Skeletal muscle tissue (tissue), 4 donors: ENCODE results near the gene PITPNB. TPM values are rescaled to one million over a fixed set of nuclear protein-coding genes. Genes with fewer than 3 reads are reported as not detected.
A peak's percentile ranks its signal among the peaks of the same experiment; 100 is the strongest.

Experiments used
- H3K27ac ChIP-seq: one replicate; pipeline ENCODE4 v1.7.0; 2013; ENCODE audit warnings: mild to moderate bottlenecking, low read depth, low read length, inconsistent platforms
- H3K27me3 ChIP-seq, 3 donors: one replicate each; pipeline ENCODE4 v1.7.0; 2013; ENCODE audit warnings: low read length in 3 of 3; ENCODE audit not compliant: control insufficient read depth in 3 of 3, insufficient read depth in 3 of 3
- H3K36me3 ChIP-seq, 3 donors: one replicate each; pipeline ENCODE4 v1.7.0; 2013; ENCODE audit warnings: low read length in 3 of 3; ENCODE audit not compliant: control insufficient read depth in 3 of 3, insufficient read depth in 3 of 3
- H3K4me1 ChIP-seq, 3 donors: one replicate each; pipeline ENCODE4 v1.7.0; 2013; ENCODE audit warnings: low read length in 3 of 3, mild to moderate bottlenecking in 3 of 3; ENCODE audit not compliant: control insufficient read depth in 3 of 3, insufficient read depth in 3 of 3
- H3K4me3 ChIP-seq, 3 donors: one replicate each; pipeline ENCODE4 v1.7.0; 2013; ENCODE audit warnings: low read length in 3 of 3
- H3K9ac ChIP-seq, 3 donors: one replicate each; pipeline ENCODE4 v1.7.0; 2013; ENCODE audit warnings: low read length in 3 of 3, mild to moderate bottlenecking in 3 of 3, moderate library complexity in 2 of 3, low read depth in 1 of 3
- H3K9me3 ChIP-seq, 3 donors: one replicate each; pipeline ENCODE4 v1.7.0; 2013; ENCODE audit warnings: low read length in 3 of 3; ENCODE audit not compliant: control insufficient read depth in 3 of 3
- total RNA-seq: library from RNA; depleted of rRNA; stranded (reverse); fragments of >200 nt; gene quantifications from one replicate; pipeline ENCODE4 v1.2.3, GENCODE V29; 2014
- donor health status: Osteomylitis.

Gene PITPNB
- total RNA-seq, 1 donor from 2014 or later, result 36.5 TPM

GRCh38 chr22:27840436-27840835 lies 78.6 kb downstream of the PITPNB start:
- Histone ChIP-seq H3K27me3 (no peaks in the 10 kb centered on the region), H3K36me3 (peaks cover 0 to 3% (median 3%) of the 10 kb centered on the region in 3 donors), H3K4me3 (no peak overlapping the region), H3K9ac (no peak overlapping the region), H3K4me1 (peaks cover 0 to 7% (median 0%) of the 10 kb centered on the region in 3 donors), H3K27ac (no peak overlapping the region), H3K9me3 (peaks cover 0 to 2% (median 0%) of the 10 kb centered on the region in 3 donors)

- H3K4me1 ChIP-seq, result peaks cover 0 to 7% (median 0%) of the 10 kb centered on the region in 3 donors
- H3K36me3 ChIP-seq, result peaks cover 0 to 3% (median 0%) of the 10 kb centered on the region in 3 donors
- H3K9ac ChIP-seq, result peak overlapping the region in 1 of 3 donors; percentile 38
- H3K27ac ChIP-seq, result no peak overlapping the region
- no peak overlapping the region for H3K4me3 ChIP-seq
- no peaks in the 10 kb centered on the region for H3K27me3 ChIP-seq
- H3K9me3 ChIP-seq, result peaks cover 0 to 2% (median 0%) of the 10 kb centered on the region in 3 donors
These were observed 79.9 kb downstream of the PITPNB start for GRCh38 chr22:27839057-27839660.

GRCh38 chr22:27836181-27836580 lies 82.9 kb downstream of the PITPNB start:
- Histone ChIP-seq H3K9ac (no peak overlapping the region), H3K9me3 (peaks cover 0 to 2% (median 0%) of the 10 kb centered on the region in 3 donors), H3K36me3 (peaks cover 0 to 2% (median 0%) of the 10 kb centered on the region in 3 donors), H3K4me1 (no peaks in the 10 kb centered on the region), H3K27ac (no peak overlapping the region), H3K27me3 (no peaks in the 10 kb centered on the region), H3K4me3 (no peak overlapping the region)

GRCh38 chr22:27835446-27835845 lies 83.6 kb downstream of the PITPNB start:
- no peaks in the 10 kb centered on the region for H3K4me1 ChIP-seq
- H3K27me3 ChIP-seq, result no peaks in the 10 kb centered on the region
- no peak overlapping the region for H3K9ac ChIP-seq
- no peak overlapping the region for H3K27ac ChIP-seq
- peaks cover 0 to 2% (median 0%) of the 10 kb centered on the region in 3 donors for H3K9me3 ChIP-seq
- H3K36me3 ChIP-seq, result no peaks in the 10 kb centered on the region
- no peak overlapping the region for H3K4me3 ChIP-seq

DNA sequence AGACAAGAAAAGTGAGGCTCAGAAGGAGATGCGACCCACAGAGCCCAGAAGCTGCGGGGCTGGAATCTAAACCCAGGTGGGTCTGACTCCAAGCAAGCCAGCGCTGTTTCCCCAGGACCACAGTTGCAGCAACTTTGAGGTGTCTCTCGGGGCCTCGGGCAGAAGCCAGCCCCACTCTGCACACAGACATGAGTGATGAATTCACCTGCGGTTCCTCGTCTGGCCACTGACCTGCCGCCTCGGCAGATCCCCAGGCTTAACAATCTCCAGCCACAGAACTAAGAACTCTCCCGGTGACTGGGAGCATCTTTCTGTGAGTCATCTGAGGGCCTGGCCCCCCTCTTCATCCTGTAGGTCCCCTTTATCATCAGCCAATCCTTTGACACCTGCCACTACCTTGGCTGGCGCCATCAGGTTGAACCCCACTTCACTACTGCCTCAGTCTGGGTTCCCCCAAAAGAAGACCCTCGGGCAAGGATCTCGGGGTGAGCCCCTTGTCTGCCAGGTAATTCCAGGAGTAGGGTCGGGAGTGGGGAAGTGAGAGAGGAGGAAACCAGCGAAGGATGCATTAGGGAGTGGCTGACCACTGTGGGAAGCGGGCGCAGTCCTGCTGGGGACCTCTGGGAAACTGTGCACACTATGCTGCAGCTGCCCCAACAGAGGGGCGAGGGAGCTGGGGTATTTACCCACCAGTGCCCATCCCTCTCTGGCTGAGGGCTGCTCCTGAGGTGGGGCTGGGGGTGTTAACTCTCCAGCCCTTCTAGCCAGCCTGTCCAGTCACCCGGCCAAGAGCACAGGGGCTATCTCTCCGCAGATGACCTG lies 84.5 kb downstream of the PITPNB start:
- Histone ChIP-seq H3K9me3 (peaks cover 0 to 2% (median 0%) of the 10 kb centered on the region in 3 donors), H3K4me3 (no peak overlapping the region), H3K27ac (no peak overlapping the region), H3K27me3 (no peaks in the 10 kb centered on the region), H3K36me3 (no peaks in the 10 kb centered on the region), H3K4me1 (no peaks in the 10 kb centered on the region), H3K9ac (no peak overlapping the region)

DNA sequence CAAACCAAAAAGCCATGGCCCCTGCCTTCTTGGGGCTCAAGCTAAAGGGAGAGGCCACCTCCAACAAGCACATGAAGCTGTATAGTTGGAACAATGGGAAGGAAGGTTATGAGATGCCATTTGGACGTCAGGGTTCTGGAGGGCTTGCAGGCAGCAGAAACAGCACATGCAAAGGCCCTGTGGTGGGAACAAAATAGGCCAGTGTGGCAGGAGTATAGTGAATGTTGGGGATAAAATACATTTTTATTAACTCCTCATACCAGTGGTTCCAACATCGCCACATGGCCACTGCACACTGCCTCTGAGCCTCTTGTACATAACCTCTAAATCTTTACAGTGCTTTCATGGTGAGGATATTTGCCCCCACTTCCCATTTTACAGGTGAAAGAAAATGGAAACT lies 85.3 kb downstream of the PITPNB start:
- no peak overlapping the region for H3K9ac ChIP-seq
- no peaks in the 10 kb centered on the region for H3K36me3 ChIP-seq

DNA sequence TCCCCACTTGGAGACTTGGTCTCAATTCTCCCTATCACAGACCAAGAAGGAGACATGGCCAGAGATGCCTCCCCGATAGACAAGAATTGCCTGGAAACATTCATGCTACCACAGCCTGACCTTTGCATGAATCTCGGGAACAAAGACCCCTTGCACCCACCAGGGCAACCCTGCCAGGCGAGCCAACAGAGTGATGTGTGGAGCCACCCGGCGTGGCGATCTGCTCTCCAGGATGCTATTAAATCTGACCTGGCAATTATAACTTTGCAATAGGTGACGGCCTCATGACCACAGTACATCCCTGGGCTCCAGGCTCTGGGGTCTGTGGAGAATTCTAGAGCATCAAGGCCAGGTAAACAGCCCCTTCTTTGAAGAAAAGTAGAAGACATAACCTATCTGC lies 86.5 kb downstream of the PITPNB start:
- no peak overlapping the region for H3K9ac ChIP-seq
- H3K4me1 ChIP-seq, result no peaks in the 10 kb centered on the region
- H3K27me3 ChIP-seq, result no peaks in the 10 kb centered on the region

More for the DNA sequence above, 85.3 kb downstream of the PITPNB start:
- Histone ChIP-seq H3K27ac (no peak overlapping the region), H3K27me3 (no peaks in the 10 kb centered on the region), H3K4me1 (no peaks in the 10 kb centered on the region), H3K9me3 (peaks cover 0 to 2% (median 0%) of the 10 kb centered on the region in 3 donors), H3K4me3 (no peak overlapping the region)

GRCh38 chr22:27829620-27830019 lies 89.4 kb downstream of the PITPNB start:
- Histone ChIP-seq H3K27ac (no peak overlapping the region), H3K9ac (no peak overlapping the region), H3K4me1 (no peaks in the 10 kb centered on the region), H3K36me3 (no peaks in the 10 kb centered on the region), H3K9me3 (no peaks in the 10 kb centered on the region), H3K27me3 (no peaks in the 10 kb centered on the region), H3K4me3 (no peak overlapping the region)

More for the DNA sequence above, 86.5 kb downstream of the PITPNB start:
- no peak overlapping the region for H3K27ac ChIP-seq
- peaks cover 0 to under 1% (median 0%) of the 10 kb centered on the region in 3 donors for H3K9me3 ChIP-seq
- H3K4me3 ChIP-seq, result no peak overlapping the region
- H3K36me3 ChIP-seq, result no peaks in the 10 kb centered on the region

DNA sequence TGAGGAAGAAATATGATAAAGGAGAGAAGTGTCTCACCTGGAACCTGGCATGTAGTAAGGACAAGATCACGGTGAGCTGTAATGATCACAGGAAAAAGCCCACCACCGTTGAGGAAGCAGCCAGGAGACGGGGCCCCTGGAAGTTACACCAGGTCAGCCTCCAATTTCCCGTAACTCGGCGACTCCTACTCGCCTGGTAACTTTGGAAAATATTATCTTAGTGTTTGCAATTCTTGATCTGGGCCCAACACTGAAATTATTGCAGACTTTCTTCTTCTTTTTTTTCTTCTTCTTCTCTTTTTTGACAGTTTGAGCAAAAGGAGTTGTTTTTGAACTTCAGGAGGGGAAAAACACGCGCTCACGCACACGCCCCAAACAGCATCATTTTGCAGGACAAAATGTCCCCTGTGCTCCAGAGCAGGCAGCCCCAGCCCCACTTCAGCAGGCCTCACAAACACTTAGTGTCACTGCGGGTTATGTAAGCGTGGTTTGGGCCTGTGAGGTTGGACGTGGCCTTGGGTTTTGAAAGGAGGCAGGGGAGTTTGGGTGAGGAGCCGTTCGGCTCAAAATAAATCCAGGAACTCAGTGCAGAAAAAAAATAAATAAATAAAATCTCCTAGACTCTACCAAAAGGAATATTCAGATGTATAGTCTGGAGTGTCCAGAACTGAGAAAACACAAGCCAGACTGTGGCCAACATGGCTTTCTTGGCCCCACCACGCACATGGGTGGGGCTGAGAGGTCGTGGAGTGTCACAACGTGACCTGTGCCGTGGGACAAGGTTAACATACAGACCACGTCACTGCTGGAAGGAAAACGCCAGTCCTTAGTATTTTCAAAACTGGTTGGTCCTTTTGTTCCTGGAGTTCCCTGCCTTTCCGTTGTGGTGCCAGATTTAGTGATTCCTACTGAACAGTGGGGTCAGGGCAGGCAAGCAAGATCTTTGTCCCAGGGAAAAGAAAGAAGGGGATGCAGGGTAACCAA lies 91.2 kb downstream of the PITPNB start:
- no peak overlapping the region for H3K27ac ChIP-seq
- no peaks in the 10 kb centered on the region for H3K4me1 ChIP-seq
- H3K36me3 ChIP-seq, result no peaks in the 10 kb centered on the region
- no peak overlapping the region for H3K4me3 ChIP-seq
- no peak overlapping the region for H3K9ac ChIP-seq
- H3K9me3 ChIP-seq, result no peaks in the 10 kb centered on the region
- no peaks in the 10 kb centered on the region for H3K27me3 ChIP-seq
